Stimulated activated CD8-positive, alpha-beta memory T cell treated with anti-CD3 and anti-CD28 coated beads, Interleukin-12 subunit alpha, Interleukin-12 subunit beta, amount 100 ng/mL, for 24 hours (primary cell): ENCODE results near the gene KIF17.

Experiments
- DNase-seq: peaks from one replicate; pipeline ENCODE4 v3.0.0-alpha.2; 2020; ENCODE audit errors: extremely low read depth

The KIF17 gene

GRCh38 chr1:20625176-20626097 is 92.4 kb downstream of the KIF17 start:
- DNase-seq, result no peak

GRCh38 chr1:20624709-20625108 is 93.1 kb downstream of the KIF17 start:
- no peak for DNase-seq

- DNase-seq, result no peak
These were observed 96.8 kb downstream of the KIF17 start for GRCh38 chr1:20621012-20621411.

- no peak for DNase-seq
These were observed 97.8 kb downstream of the KIF17 start for GRCh38 chr1:20619999-20620398.

GRCh38 chr1:20618550-20618949 is 99.3 kb downstream of the KIF17 start:
- DNase-seq, result no peak

DNA sequence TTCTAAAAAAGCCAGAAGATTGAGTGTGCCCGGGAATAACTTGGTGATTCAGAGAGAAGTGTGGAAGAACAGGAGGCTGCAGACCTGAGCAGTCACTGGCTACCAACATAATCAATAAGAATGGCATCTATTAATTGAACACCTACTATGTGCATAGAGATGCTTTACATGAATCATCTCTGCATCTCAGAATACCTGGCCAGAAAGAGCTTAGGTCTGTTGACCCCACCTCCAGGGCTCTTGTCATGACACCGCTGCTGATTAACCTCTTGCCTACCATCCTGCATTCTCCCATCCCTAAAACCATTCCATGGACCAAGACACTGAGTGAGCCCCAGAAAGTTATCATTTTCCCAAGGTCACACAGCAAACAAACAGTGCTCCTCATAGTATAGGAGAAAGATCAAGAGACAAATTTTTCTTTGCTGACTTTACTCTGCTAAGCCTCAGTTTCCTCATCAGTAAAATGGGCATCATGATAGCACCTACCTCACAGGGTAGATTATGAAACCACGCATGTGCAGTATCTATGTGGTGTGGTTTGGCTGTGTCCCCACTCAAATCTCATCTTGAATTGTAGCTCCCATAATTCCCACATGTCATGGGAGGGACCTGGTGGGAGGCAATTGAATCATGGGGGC is 100.8 kb downstream of the KIF17 start:
- no peak for DNase-seq

GRCh38 chr1:20615946-20616846 is 101.6 kb downstream of the KIF17 start:
- DNase-seq, result no peak

DNA sequence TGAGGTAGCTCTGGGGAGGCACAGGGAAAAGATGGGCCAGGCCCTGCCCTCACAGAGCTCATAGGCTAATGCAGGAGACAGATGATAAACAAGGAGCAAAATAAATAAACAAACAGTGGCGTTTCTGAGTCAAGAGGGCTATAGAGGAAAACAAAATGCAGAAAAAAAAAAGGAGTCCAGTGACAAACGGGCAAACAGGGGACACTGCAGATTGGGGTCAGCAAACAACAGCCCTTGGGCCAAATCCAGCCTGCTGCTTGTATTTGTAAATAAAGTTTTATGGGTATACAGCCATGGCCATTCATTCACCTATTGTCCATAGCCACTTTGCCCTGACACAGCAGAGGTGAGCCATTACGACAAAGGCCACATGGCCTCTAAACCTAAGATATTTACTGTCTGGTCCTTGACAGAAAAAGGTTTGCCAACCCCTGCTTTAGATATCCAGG is 103.7 kb downstream of the KIF17 start:
- no peak for DNase-seq
